A673 (cell line): ENCODE data around the gene KLHL35. TPM values are rescaled to one million over a fixed set of nuclear protein-coding genes. Genes with fewer than 3 reads are reported as not detected.

Experiments used
- BruUV-seq: library from RNA; stranded (reverse); fragments of 400-500 nt; replicated peaks from 2 replicates; lab custom pipeline; 2021; lab: Mats Ljungman, UMichigan
- CTCF ChIA-PET: fragments of 300-600 bp; sonication (Branson Sonifier 250); formaldehyde crosslinking; loops from one replicate; lab custom pipeline; 2022; ENCODE audit warnings: antibody characterized with exemption; lab: Charles Lee
- POLR2A ChIA-PET: fragments of 300-600 bp; sonication (Branson Sonifier 250); formaldehyde crosslinking; loops from one replicate; lab custom pipeline; 2022; ENCODE audit warnings: antibody characterized with exemption; ENCODE audit not compliant: low non-redundant PET; lab: Charles Lee
- DNase-seq: peaks from one replicate; pipeline ENCODE4 v3.0.0-alpha.2; 2015; ENCODE audit warnings: low spot score
- H3K27ac ChIP-seq: fragments of 200-600 bp; sonication (generic); 2 replicates; pipeline ENCODE4 v1.5.1; 2016; ENCODE audit warnings: mixed run types, low read depth, mild to moderate bottlenecking, mixed read lengths, antibody characterized with exemption, low read length; ENCODE audit not compliant: poor library complexity, severe bottlenecking
- H3K27me3 ChIP-seq: fragments of 200-600 bp; sonication (generic); replicated peaks from 2 replicates; pipeline ENCODE4 v1.6.1; 2017; ENCODE audit warnings: mixed run types, low read depth, mild to moderate bottlenecking, mixed read lengths, antibody characterized with exemption, low read length; ENCODE audit not compliant: insufficient read depth, poor library complexity
- H3K36me3 ChIP-seq: fragments of 200-600 bp; sonication (generic); 2 replicates; pipeline ENCODE4 v1.6.1; 2016; ENCODE audit warnings: mixed run types, mild to moderate bottlenecking, mixed read lengths, antibody characterized with exemption, low read length; ENCODE audit not compliant: insufficient read depth, poor library complexity, severe bottlenecking
- H3K4me1 ChIP-seq: fragments of 200-600 bp; sonication (generic); 2 replicates; pipeline ENCODE4 v1.6.1; 2017; ENCODE audit warnings: mixed run types, mild to moderate bottlenecking, mixed read lengths, antibody characterized with exemption, low read length; ENCODE audit not compliant: insufficient read depth, poor library complexity, severe bottlenecking
- H3K4me3 ChIP-seq: fragments of 200-600 bp; sonication (generic); 2 replicates; pipeline ENCODE4 v1.5.1; 2016; ENCODE audit warnings: low read depth, mixed run types, mild to moderate bottlenecking, mixed read lengths, low read length; ENCODE audit not compliant: poor library complexity, severe bottlenecking
- H3K9me3 ChIP-seq: fragments of 200-600 bp; sonication (generic); 2 replicates; pipeline ENCODE4 v1.6.1; 2016; ENCODE audit warnings: mixed run types, low read depth, mild to moderate bottlenecking, mixed read lengths, antibody characterized with exemption, low read length; ENCODE audit not compliant: poor library complexity, severe bottlenecking
- CTCF ChIP-seq: fragments of 300-800, 200-600 bp; sonication (generic); conservative IDR thresholded peaks from 2 replicates; pipeline ENCODE4 v1.5.1; 2017; ENCODE audit warnings: low read depth, mild to moderate bottlenecking, antibody characterized with exemption, low read length, moderate library complexity, mixed read lengths
- EZH2 ChIP-seq: fragments of 200-600 bp; sonication (generic); IDR thresholded peaks from 2 replicates; pipeline ENCODE4 v1.6.1; 2017; ENCODE audit warnings: borderline replicate concordance, low read depth, mild to moderate bottlenecking, mixed read lengths, antibody characterized with exemption, low read length; ENCODE audit not compliant: poor library complexity, severe bottlenecking
- intact Hi-C: fragments of 100-400 bp; cut with micrococcal nuclease; formaldehyde crosslinking; loops from one replicate; pipeline ENCODE4 v1.10.0; 2022; ENCODE audit not compliant: unreplicated experiment
- total RNA-seq: library from RNA; stranded (reverse); gene quantifications from 2 replicates; pipeline ENCODE4 v1.2.3, GENCODE V29; 2021

The KLHL35 gene
- total RNA-seq, 1 experiment from 2014 or later = 0.88 TPM

GRCh38 chr11:75481223-75481921 lies 48.4 kb upstream of the KLHL35 start:
- ChIA-PET POLR2A (no interaction called here), CTCF (interaction anchor here (0.5 kb wide), 1 partner anchor 96 kb away, joined by 4 read pairs; no protein-coding TSS in a partner anchor)
- H3K36me3 ChIP-seq = no peaks in the 10 kb centered on the region
- H3K9me3 ChIP-seq = no peaks in the 10 kb centered on the region
- H3K27me3 ChIP-seq = no peaks in the 10 kb centered on the region
- no peak for DNase-seq
- H3K4me3 ChIP-seq = no peak overlapping the region
- no peaks in the 10 kb centered on the region for H3K4me1 ChIP-seq
- TF ChIP-seq EZH2 (no peak), CTCF (no peak)
- intact Hi-C loops = no loop called here
- BruUV-seq = no TSS peak
- H3K27ac ChIP-seq = no peak overlapping the region

- no TSS peak for BruUV-seq
- Histone ChIP-seq H3K4me1 (peaks cover 7% of the 10 kb centered on the region), H3K27me3 (no peaks in the 10 kb centered on the region), H3K36me3 (no peaks in the 10 kb centered on the region), H3K27ac (no peak overlapping the region), H3K4me3 (no peak overlapping the region), H3K9me3 (no peaks in the 10 kb centered on the region)
- no peak for DNase-seq
- intact Hi-C loops = no loop called here
- CTCF ChIA-PET = interaction anchor here (0.5 kb wide), 1 partner anchor 95 kb away, joined by 4 read pairs; no protein-coding TSS in a partner anchor
- TF ChIP-seq CTCF (no peak), EZH2 (no peak)
- POLR2A ChIA-PET = no interaction called here
Measured at GRCh38 chr11:75480185-75481175, 47.5 kb upstream of the KLHL35 start.

- H3K4me1 ChIP-seq = peaks cover 14% of the 10 kb centered on the region
- no peaks in the 10 kb centered on the region for H3K36me3 ChIP-seq
- H3K9me3 ChIP-seq = no peaks in the 10 kb centered on the region
- H3K27ac ChIP-seq = no peak overlapping the region
- ChIA-PET CTCF (no interaction called here), POLR2A (no interaction called here)
- no peak overlapping the region for H3K4me3 ChIP-seq
- intact Hi-C loops = no loop called here
- TF ChIP-seq EZH2 = no peak
- TF ChIP-seq CTCF = no peak
- H3K27me3 ChIP-seq = no peaks in the 10 kb centered on the region
- DNase-seq = no peak
- no TSS peak for BruUV-seq
Measured at GRCh38 chr11:75479597-75480145, 46.7 kb upstream of the KLHL35 start.
